ENCODE data around the gene GNB1. TPM values are rescaled to one million over a fixed set of nuclear protein-coding genes. Genes with fewer than 3 reads are reported as not detected.
"Not testable (repeated sequence)": the region's sequence is repeated elsewhere in the genome, so short reads cannot be mapped to it uniquely, and the experiment has no call there.

The GNB1 gene
- total RNA-seq, 5 donors from 2014 or later (not counting 1 experiment from before 2014, with no cell fraction given), result 208 to 295 (median 261) TPM

GRCh38 chr1:1872329-1872994 lies 18.4 kb downstream of the GNB1 start:
- DNase-seq (no peak), ATAC-seq (replicated peaks in 1 of 4) (no peak)
- WGBS (ENCODE audit: insufficient coverage), result 93% methylated on average over 8 of the region's 11 CpGs
- peaks cover 77 to 81% (median 80%) of the 10 kb centered on the region in 3 donors for H3K4me1 Mint-ChIP-seq
- peaks cover 0 to 70% of the 10 kb centered on the region in 2 experiments for H3K4me1 ChIP-seq (ENCODE audit: control insufficient read depth in 1 of 2, extremely low read depth in 1 of 2, insufficient read depth in 2 of 2, low read length in 2 of 2)
- no peaks in the 10 kb centered on the region for H3K9me3 Mint-ChIP-seq
- no peaks in the 10 kb centered on the region for H3K27me3 Mint-ChIP-seq
- H3K9me3 ChIP-seq, result no peaks in the 10 kb centered on the region
- no peak overlapping the region for H3K27ac ChIP-seq (ENCODE audit: low read length)
- ChIA-PET POLR2A (interaction anchor here (0.5 to 0.9 kb wide), 3 partner anchors 10 to 33 kb away, joined by 3 to 4 read pairs (median 3); no protein-coding TSS in a partner anchor), CTCF (no interaction called here)
- peak overlapping the region; percentile 51 to 54 for H3K27ac Mint-ChIP-seq
- peaks cover 23% of the 10 kb centered on the region for H3K36me3 Mint-ChIP-seq
- H3K4me3 ChIP-seq (ENCODE audit: control insufficient read depth in 1 of 2, extremely low read depth in 1 of 2, low read length in 1 of 2), result no peak overlapping the region
- peak overlapping the region in 1 of 3 donors; percentile 42 for H3K4me3 Mint-ChIP-seq
- no peaks in the 10 kb centered on the region for H3K27me3 ChIP-seq (replicated peaks in 1 of 2; ENCODE audit: control insufficient read depth in 2 of 2, extremely low read depth in 1 of 2, insufficient read depth in 2 of 2, low read length in 1 of 2)
- H3K36me3 ChIP-seq (ENCODE audit: control insufficient read depth in 2 of 2, extremely low read depth in 1 of 2, insufficient read depth in 1 of 2, low read length in 1 of 2), result peaks cover 0 to 37% of the 10 kb centered on the region in 2 donors

- ATAC-seq (replicated peaks in 1 of 4) (no peak), DNase-seq (no peak)
- Mint-ChIP-seq H3K36me3 (peaks cover 10% of the 10 kb centered on the region), H3K4me1 (peaks cover 72 to 75% (median 73%) of the 10 kb centered on the region in 3 donors), H3K9me3 (no peaks in the 10 kb centered on the region), H3K4me3 (no peak overlapping the region), H3K27ac (peak overlapping the region; percentile 16 to 76), H3K27me3 (no peaks in the 10 kb centered on the region)
- H3K9me3 ChIP-seq, result no peaks in the 10 kb centered on the region
- no peak overlapping the region for H3K4me3 ChIP-seq (ENCODE audit: control insufficient read depth in 1 of 2, extremely low read depth in 1 of 2, low read length in 1 of 2)
- peaks cover 0 to 62% of the 10 kb centered on the region in 2 experiments for H3K4me1 ChIP-seq (ENCODE audit: control insufficient read depth in 1 of 2, extremely low read depth in 1 of 2, insufficient read depth in 2 of 2, low read length in 2 of 2)
- ChIA-PET CTCF (interaction anchor here in 1 of 2 donors (0.8 to 1.0 kb wide), 2 partner anchors 11 to 36 kb away, joined by 3 read pairs; no protein-coding TSS in a partner anchor), POLR2A (interaction anchor here in 1 of 2 donors (0.6 to 1.6 kb wide), 3 partner anchors 9 to 1923 kb away, joined by 6 to 7 read pairs (median 6); no protein-coding TSS in a partner anchor)
- peaks cover 0 to 15% of the 10 kb centered on the region in 2 donors for H3K36me3 ChIP-seq (ENCODE audit: control insufficient read depth in 2 of 2, extremely low read depth in 1 of 2, insufficient read depth in 1 of 2, low read length in 1 of 2)
- no peaks in the 10 kb centered on the region for H3K27me3 ChIP-seq (replicated peaks in 1 of 2; ENCODE audit: control insufficient read depth in 2 of 2, extremely low read depth in 1 of 2, insufficient read depth in 2 of 2, low read length in 1 of 2)
- no CpG with 5 or more reads among the region's 4 CpGs for WGBS (ENCODE audit: insufficient coverage)
- H3K27ac ChIP-seq (ENCODE audit: low read length), result no peak overlapping the region
These were observed 21.4 kb downstream of the GNB1 start for GRCh38 chr1:1869469-1869868.

- H3K36me3 ChIP-seq (ENCODE audit: control insufficient read depth in 2 of 2, extremely low read depth in 1 of 2, insufficient read depth in 1 of 2, low read length in 1 of 2), result peaks cover 0 to 6% of the 10 kb centered on the region in 2 donors
- 92% methylated on average over 2 of the region's 3 CpGs for WGBS (ENCODE audit: insufficient coverage)
- Mint-ChIP-seq H3K27ac (no peak overlapping the region), H3K36me3 (peaks cover 3% of the 10 kb centered on the region), H3K4me3 (no peak overlapping the region), H3K9me3 (no peaks in the 10 kb centered on the region), H3K4me1 (peaks cover 70 to 75% (median 71%) of the 10 kb centered on the region in 3 donors), H3K27me3 (no peaks in the 10 kb centered on the region)
- ChIA-PET CTCF (no interaction called here), POLR2A (no interaction called here)
- H3K27me3 ChIP-seq (replicated peaks in 1 of 2; ENCODE audit: control insufficient read depth in 2 of 2, extremely low read depth in 1 of 2, insufficient read depth in 2 of 2, low read length in 1 of 2), result no peaks in the 10 kb centered on the region
- H3K27ac ChIP-seq (ENCODE audit: low read length), result no peak overlapping the region
- DNase-seq (no peak), ATAC-seq (replicated peaks in 1 of 4) (no peak)
- H3K4me1 ChIP-seq (ENCODE audit: control insufficient read depth in 1 of 2, extremely low read depth in 1 of 2, insufficient read depth in 2 of 2, low read length in 2 of 2), result peaks cover 3 to 62% of the 10 kb centered on the region in 2 experiments
- no peaks in the 10 kb centered on the region for H3K9me3 ChIP-seq
- no peak overlapping the region for H3K4me3 ChIP-seq (ENCODE audit: control insufficient read depth in 1 of 2, extremely low read depth in 1 of 2, low read length in 1 of 2)
These were observed 23.7 kb downstream of the GNB1 start for GRCh38 chr1:1867164-1867563.

- Mint-ChIP-seq H3K36me3 (no peaks in the 10 kb centered on the region), H3K9me3 (no peaks in the 10 kb centered on the region), H3K4me1 (peaks cover 65 to 83% (median 76%) of the 10 kb centered on the region in 3 donors), H3K4me3 (peak overlapping the region in 1 of 3 donors; percentile 20), H3K27me3 (no peaks in the 10 kb centered on the region), H3K27ac (peak overlapping the region; percentile 29 to 59)
- H3K27me3 ChIP-seq (replicated peaks in 1 of 2; ENCODE audit: control insufficient read depth in 2 of 2, extremely low read depth in 1 of 2, insufficient read depth in 2 of 2, low read length in 1 of 2), result no peaks in the 10 kb centered on the region
- no peak overlapping the region for H3K4me3 ChIP-seq (ENCODE audit: control insufficient read depth in 1 of 2, extremely low read depth in 1 of 2, low read length in 1 of 2)
- WGBS (ENCODE audit: insufficient coverage), result no CpG with 5 or more reads among the region's 6 CpGs
- POLR2A ChIA-PET, result interaction anchor here in 1 of 2 donors (0.6 kb wide), 1 partner anchor 74 kb away, joined by 7 read pairs; no protein-coding TSS in a partner anchor
- peaks cover 15 to 74% of the 10 kb centered on the region in 2 experiments for H3K4me1 ChIP-seq (ENCODE audit: control insufficient read depth in 1 of 2, extremely low read depth in 1 of 2, insufficient read depth in 2 of 2, low read length in 2 of 2)
- peaks cover 0 to 6% of the 10 kb centered on the region in 2 donors for H3K36me3 ChIP-seq (ENCODE audit: control insufficient read depth in 2 of 2, extremely low read depth in 1 of 2, insufficient read depth in 1 of 2, low read length in 1 of 2)
- no peaks in the 10 kb centered on the region for H3K9me3 ChIP-seq
- DNase-seq, result no peak
- CTCF ChIA-PET, result no interaction called here
- no peak overlapping the region for H3K27ac ChIP-seq (ENCODE audit: low read length)
- no peak for ATAC-seq (replicated peaks in 1 of 4)
These were observed 27.9 kb downstream of the GNB1 start for GRCh38 chr1:1862905-1863547.

GRCh38 chr1:1861761-1862310 lies 29.1 kb downstream of the GNB1 start:
- Mint-ChIP-seq H3K4me3 (peak overlapping the region in 1 of 3 donors; percentile 24), H3K4me1 (peaks cover 68 to 88% (median 82%) of the 10 kb centered on the region in 3 donors)
- H3K27me3 Mint-ChIP-seq; H3K36me3 Mint-ChIP-seq; ATAC-seq (replicated peaks in 1 of 4); H3K4me3 ChIP-seq (ENCODE audit: control insufficient read depth in 1 of 2, extremely low read depth in 1 of 2, low read length in 1 of 2); H3K9me3 Mint-ChIP-seq; H3K27ac Mint-ChIP-seq; H3K9me3 ChIP-seq; POLR2A ChIA-PET; DNase-seq; H3K27ac ChIP-seq (ENCODE audit: low read length); CTCF ChIA-PET; H3K27me3 ChIP-seq (replicated peaks in 1 of 2; ENCODE audit: control insufficient read depth in 2 of 2, extremely low read depth in 1 of 2, insufficient read depth in 2 of 2, low read length in 1 of 2): not testable (repeated sequence)
- peaks cover 19 to 76% of the 10 kb centered on the region in 2 experiments for H3K4me1 ChIP-seq (ENCODE audit: control insufficient read depth in 1 of 2, extremely low read depth in 1 of 2, insufficient read depth in 2 of 2, low read length in 2 of 2)
- peaks cover 0 to 11% of the 10 kb centered on the region in 2 donors for H3K36me3 ChIP-seq (ENCODE audit: control insufficient read depth in 2 of 2, extremely low read depth in 1 of 2, insufficient read depth in 1 of 2, low read length in 1 of 2)
- WGBS (ENCODE audit: insufficient coverage), result 95% methylated on average over 10 of the region's 13 CpGs

GRCh38 chr1:1861339-1861730 lies 29.6 kb downstream of the GNB1 start:
- H3K4me3 ChIP-seq (ENCODE audit: control insufficient read depth in 1 of 2, extremely low read depth in 1 of 2, low read length in 1 of 2), result no peak overlapping the region
- H3K36me3 ChIP-seq (ENCODE audit: control insufficient read depth in 2 of 2, extremely low read depth in 1 of 2, insufficient read depth in 1 of 2, low read length in 1 of 2), result peaks cover 0 to 11% of the 10 kb centered on the region in 2 donors
- ChIA-PET CTCF (no interaction called here), POLR2A (no interaction called here)
- peaks cover 20 to 78% of the 10 kb centered on the region in 2 experiments for H3K4me1 ChIP-seq (ENCODE audit: control insufficient read depth in 1 of 2, extremely low read depth in 1 of 2, insufficient read depth in 2 of 2, low read length in 2 of 2)
- ATAC-seq (replicated peaks in 1 of 4) (peak in 1 of 4 experiments; percentile 8), DNase-seq (no peak)
- H3K27ac ChIP-seq (ENCODE audit: low read length), result no peak overlapping the region
- H3K9me3 ChIP-seq, result no peaks in the 10 kb centered on the region
- Mint-ChIP-seq H3K36me3 (no peaks in the 10 kb centered on the region), H3K9me3 (no peaks in the 10 kb centered on the region), H3K27me3 (no peaks in the 10 kb centered on the region), H3K27ac (no peak overlapping the region), H3K4me3 (peak overlapping the region in 1 of 3 donors; percentile 24), H3K4me1 (peaks cover 69 to 89% (median 81%) of the 10 kb centered on the region in 3 donors)
- no CpG with 5 or more reads among the region's 1 CpG for WGBS (ENCODE audit: insufficient coverage)
- no peaks in the 10 kb centered on the region for H3K27me3 ChIP-seq (replicated peaks in 1 of 2; ENCODE audit: control insufficient read depth in 2 of 2, extremely low read depth in 1 of 2, insufficient read depth in 2 of 2, low read length in 1 of 2)

Data from T-cell (primary cell).